Mucosa of descending colon (tissue), 3 donors: ENCODE results near the gene FBXO48. TPM values are rescaled to one million over a fixed set of nuclear protein-coding genes. Genes with fewer than 3 reads are reported as not detected.

Experiments used
- ATAC-seq: fragments of 200-7000 bp; cut with Tn5 transposase; one replicate; pipeline ENCODE4 v1.9.1; 2020; ENCODE audit warnings: mild to moderate bottlenecking, moderate library complexity
- DNase-seq, 3 donors: peaks; one replicate each; pipeline ENCODE4 v3.0.0-alpha.2; 2020
- H3K36me3 ChIP-seq: fragments of 200-600 bp; one replicate; pipeline ENCODE4 v1.8.0; 2021; ENCODE audit warnings: low read depth, mild to moderate bottlenecking
- H3K4me1 ChIP-seq: fragments of 200-600 bp; one replicate; pipeline ENCODE4 v1.8.0; 2021; ENCODE audit warnings: low read depth, mild to moderate bottlenecking
- H3K4me3 ChIP-seq: fragments of 200-600 bp; one replicate; pipeline ENCODE4 v1.8.0; 2021; ENCODE audit warnings: mild to moderate bottlenecking
- H3K9me3 ChIP-seq: fragments of 200-600 bp; one replicate; pipeline ENCODE4 v1.8.0; 2021; ENCODE audit warnings: mild to moderate bottlenecking
- intact Hi-C, 2 donors: fragments of 100-400 bp; cut with DNase I in 1 of 2; cut with micrococcal nuclease in 1 of 2; formaldehyde crosslinking; loops; one replicate each; pipeline versions ENCODE4 v1.11.0 to v1.11.1; 2022; cut with DNase I, micrococcal nuclease
- total RNA-seq, 3 donors: library from RNA; stranded (reverse); fragmentation: NEBNext Ultra II Directional in 2 of 3; extraction: Animal tissue kit (Norgen Biotek cat#: 25700) in 2 of 3; gene quantifications; one replicate each; pipeline versions ENCODE4 v1.2.1 to v1.2.4, GENCODE V29; 2021 to 2023
- TF ChIP-seq, protein P1 (sequence below): fragments of 200-600 bp; IDR thresholded peaks from one replicate; pipeline ENCODE4 v1.8.0; 2022; ENCODE audit warnings: antibody characterized with exemption, mild to moderate bottlenecking
- donor health status: DM: no; HTN: no; CAD: no; lungs with moderate emphysema.
- donor health status: DM: no; HTN: no; CAD: no.
- donor health status: DM: no; HTN: yes; CAD: no.

FBXO48 gene
- total RNA-seq, 3 donors from 2014 or later = 1.5 to 2.6 (median 1.9) TPM

- intact Hi-C loops = no loop called here
- Histone ChIP-seq H3K9me3 (no peaks in the 10 kb centered on the region), H3K4me1 (peaks cover 14% of the 10 kb centered on the region), H3K36me3 (no peaks in the 10 kb centered on the region), H3K4me3 (no peak overlapping the region)
- TF ChIP-seq, protein P1, sequence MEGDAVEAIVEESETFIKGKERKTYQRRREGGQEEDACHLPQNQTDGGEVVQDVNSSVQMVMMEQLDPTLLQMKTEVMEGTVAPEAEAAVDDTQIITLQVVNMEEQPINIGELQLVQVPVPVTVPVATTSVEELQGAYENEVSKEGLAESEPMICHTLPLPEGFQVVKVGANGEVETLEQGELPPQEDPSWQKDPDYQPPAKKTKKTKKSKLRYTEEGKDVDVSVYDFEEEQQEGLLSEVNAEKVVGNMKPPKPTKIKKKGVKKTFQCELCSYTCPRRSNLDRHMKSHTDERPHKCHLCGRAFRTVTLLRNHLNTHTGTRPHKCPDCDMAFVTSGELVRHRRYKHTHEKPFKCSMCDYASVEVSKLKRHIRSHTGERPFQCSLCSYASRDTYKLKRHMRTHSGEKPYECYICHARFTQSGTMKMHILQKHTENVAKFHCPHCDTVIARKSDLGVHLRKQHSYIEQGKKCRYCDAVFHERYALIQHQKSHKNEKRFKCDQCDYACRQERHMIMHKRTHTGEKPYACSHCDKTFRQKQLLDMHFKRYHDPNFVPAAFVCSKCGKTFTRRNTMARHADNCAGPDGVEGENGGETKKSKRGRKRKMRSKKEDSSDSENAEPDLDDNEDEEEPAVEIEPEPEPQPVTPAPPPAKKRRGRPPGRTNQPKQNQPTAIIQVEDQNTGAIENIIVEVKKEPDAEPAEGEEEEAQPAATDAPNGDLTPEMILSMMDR = no peak
- ATAC-seq = no peak
- no peak for DNase-seq
Observed at GRCh38 chr2:68468801-68469200, 1.7 kb upstream of the FBXO48 start.

- DNase-seq (no peak), ATAC-seq (peak; percentile 30)
- TF ChIP-seq, protein P1 = no peak
- Histone ChIP-seq H3K9me3 (no peaks in the 10 kb centered on the region), H3K36me3 (no peaks in the 10 kb centered on the region), H3K4me3 (peak overlapping the region; percentile 76), H3K4me1 (peaks cover 20% of the 10 kb centered on the region)
- intact Hi-C loops = no loop called here
Observed at GRCh38 chr2:68466778-68467076, 367 bp downstream of the FBXO48 start.

- TF ChIP-seq, protein P1 = no peak
- DNase-seq = peak in 1 of 3 donors; percentile 44
- H3K4me1 ChIP-seq = peaks cover 20% of the 10 kb centered on the region
- no peak for ATAC-seq
- H3K36me3 ChIP-seq = no peaks in the 10 kb centered on the region
- intact Hi-C loops = no loop called here
- no peak overlapping the region for H3K4me3 ChIP-seq
- no peaks in the 10 kb centered on the region for H3K9me3 ChIP-seq
Observed at GRCh38 chr2:68466361-68466777, 725 bp downstream of the FBXO48 start.

- TF ChIP-seq, protein P1 = no peak
- Histone ChIP-seq H3K4me1 (peaks cover 20% of the 10 kb centered on the region), H3K36me3 (no peaks in the 10 kb centered on the region), H3K9me3 (no peaks in the 10 kb centered on the region), H3K4me3 (no peak overlapping the region)
- intact Hi-C loops = no loop called here
- no peak for ATAC-seq
- DNase-seq = no peak
Observed at GRCh38 chr2:68465081-68465916, 1.8 kb downstream of the FBXO48 start.

DNA sequence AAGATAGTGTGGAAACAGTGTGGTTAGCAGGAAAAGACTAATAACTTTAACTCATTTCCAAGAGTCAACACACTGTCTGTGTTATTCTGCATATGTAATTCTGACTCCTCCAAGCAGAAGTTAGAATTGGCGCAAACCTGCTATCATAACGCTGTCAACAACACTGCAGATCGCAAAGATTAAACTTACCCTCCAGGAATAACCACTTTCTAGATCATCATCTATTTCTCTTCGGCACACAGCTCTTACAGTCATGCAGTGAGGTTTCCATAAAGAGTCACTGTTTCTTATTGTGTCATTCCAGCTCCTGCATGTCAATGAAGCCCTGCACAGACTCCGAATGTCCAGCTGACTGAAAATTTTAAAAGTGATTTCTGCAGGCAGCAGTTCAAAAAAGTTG is 2.4 kb downstream of the FBXO48 start:
- no peak for DNase-seq
- peaks cover 18% of the 10 kb centered on the region for H3K4me1 ChIP-seq
- intact Hi-C loops = loop anchor here in 1 of 2 donors (5.0 kb wide), 1 partner anchor 463 kb away; no protein-coding TSS in a partner anchor

More for the DNA sequence above, 2.4 kb downstream of the FBXO48 start:
- TF ChIP-seq, protein P1 = no peak
- Histone ChIP-seq H3K4me3 (no peak overlapping the region), H3K36me3 (no peaks in the 10 kb centered on the region), H3K9me3 (no peaks in the 10 kb centered on the region)
- ATAC-seq = no peak
